OCI-LY1 (cell line): ENCODE results near the gene KIAA0586.
A peak's percentile ranks its signal among the peaks of the same experiment; 100 is the strongest.

ENCODE experiments used
- H2AFZ ChIP-seq: fragments of 200-600 bp; sonication (generic), shearing (Covaris generic); 2 replicates; pipeline ENCODE4 v1.6.0; 2014; ENCODE audit warnings: antibody characterized with exemption, mild to moderate bottlenecking, low read length
- H3F3A ChIP-seq: fragments of 200-600 bp; sonication (generic), shearing (Covaris generic); 2 replicates; pipeline ENCODE4 v1.6.0; 2014; ENCODE audit warnings: mild to moderate bottlenecking, antibody characterized with exemption, low read length, moderate library complexity; ENCODE audit not compliant: insufficient read depth
- H3K27ac ChIP-seq: fragments of 200-600 bp; sonication (generic); 2 replicates; pipeline ENCODE4 v1.5.1; 2014; ENCODE audit warnings: low read length, mixed run types, mild to moderate bottlenecking, low read depth; ENCODE audit not compliant: poor library complexity, severe bottlenecking
- H3K27me3 ChIP-seq: fragments of 200-600 bp; sonication (generic); 2 replicates; pipeline ENCODE4 v1.6.0; 2014; ENCODE audit warnings: antibody characterized with exemption, mild to moderate bottlenecking, low read length, moderate library complexity; ENCODE audit not compliant: insufficient read depth
- H3K36me3 ChIP-seq: fragments of 200-600 bp; sonication (generic); 2 replicates; pipeline ENCODE4 v1.6.1; 2014; ENCODE audit warnings: mild to moderate bottlenecking, antibody characterized with exemption, low read length, moderate library complexity, mixed read lengths; ENCODE audit not compliant: insufficient read depth
- H3K4me1 ChIP-seq: fragments of 200-600 bp; sonication (generic); 2 replicates; pipeline ENCODE4 v1.5.1; 2014; ENCODE audit warnings: mild to moderate bottlenecking, low read length, moderate library complexity; ENCODE audit not compliant: insufficient read depth, severe bottlenecking
- H3K4me2 ChIP-seq: fragments of 200-600 bp; sonication (generic), shearing (Covaris generic); 2 replicates; pipeline ENCODE4 v1.6.1; 2014; ENCODE audit warnings: low read length
- H3K4me3 ChIP-seq: fragments of 200-600 bp; sonication (generic); 2 replicates; pipeline ENCODE4 v1.5.1; 2014; ENCODE audit warnings: low read length, low read depth, mild to moderate bottlenecking, mixed read lengths; ENCODE audit not compliant: poor library complexity, severe bottlenecking
- H3K79me2 ChIP-seq: fragments of 200-600 bp; shearing (Covaris generic); 2 replicates; pipeline ENCODE4 v1.6.1; 2016; ENCODE audit warnings: mixed run types, low read length, mixed read lengths; ENCODE audit not compliant: insufficient read depth
- H3K9ac ChIP-seq: fragments of 200-600 bp; sonication (generic), shearing (Covaris generic); 2 replicates; pipeline ENCODE4 v1.6.1; 2014; ENCODE audit warnings: mild to moderate bottlenecking, low read length, mixed read lengths
- H3K9me2 ChIP-seq: fragments of 200-600 bp; sonication (generic), shearing (Covaris generic); 2 replicates; pipeline ENCODE4 v1.6.1; 2014; ENCODE audit warnings: low read depth, mild to moderate bottlenecking, low read length, mixed read lengths
- H3K9me3 ChIP-seq: fragments of 200-600 bp; shearing (Covaris generic); 2 replicates; pipeline ENCODE4 v1.6.1; 2014; ENCODE audit warnings: low read length, mixed read lengths
- H4K20me1 ChIP-seq: fragments of 200-600 bp; sonication (generic), shearing (Covaris generic); 2 replicates; pipeline ENCODE4 v1.6.0; 2016; ENCODE audit warnings: mild to moderate bottlenecking, low read length; ENCODE audit not compliant: insufficient read depth
- EZH2 ChIP-seq: fragments of 200-600 bp; sonication (generic), shearing (Covaris generic); IDR thresholded peaks from 2 replicates; pipeline ENCODE4 v1.8.0; 2017; ENCODE audit warnings: borderline replicate concordance, mixed run types, mild to moderate bottlenecking, antibody characterized with exemption, low read length, moderate library complexity, mixed read lengths
- TF ChIP-seq, protein P1 (sequence below): fragments of 200-600 bp; sonication (generic), shearing (Covaris generic); IDR thresholded peaks from 2 replicates; pipeline ENCODE4 v1.5.1; 2017; ENCODE audit warnings: mild to moderate bottlenecking, antibody characterized with exemption, low read length, moderate library complexity, mixed read lengths

KIAA0586 gene

DNA sequence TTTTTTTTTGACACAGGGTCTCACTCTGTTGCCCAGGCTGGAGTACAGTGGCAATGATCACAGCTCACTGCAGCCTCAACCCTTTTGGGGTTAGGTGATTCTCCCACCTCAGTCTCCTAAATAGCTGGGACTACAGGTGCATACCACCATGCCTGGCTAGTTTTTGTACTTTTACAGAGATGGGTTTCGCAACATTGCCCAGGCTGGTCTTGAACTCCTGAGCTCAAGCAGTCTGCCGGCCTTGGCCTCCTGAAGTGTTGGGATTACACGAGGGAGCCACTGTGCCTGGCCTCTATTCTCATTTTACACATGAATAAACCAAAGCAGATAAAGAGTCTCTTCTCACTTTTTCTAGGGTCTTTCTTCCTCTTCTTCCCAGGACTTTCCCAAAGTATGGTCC, 28.6 kb upstream of the KIAA0586 start:
- TF ChIP-seq, protein P1, sequence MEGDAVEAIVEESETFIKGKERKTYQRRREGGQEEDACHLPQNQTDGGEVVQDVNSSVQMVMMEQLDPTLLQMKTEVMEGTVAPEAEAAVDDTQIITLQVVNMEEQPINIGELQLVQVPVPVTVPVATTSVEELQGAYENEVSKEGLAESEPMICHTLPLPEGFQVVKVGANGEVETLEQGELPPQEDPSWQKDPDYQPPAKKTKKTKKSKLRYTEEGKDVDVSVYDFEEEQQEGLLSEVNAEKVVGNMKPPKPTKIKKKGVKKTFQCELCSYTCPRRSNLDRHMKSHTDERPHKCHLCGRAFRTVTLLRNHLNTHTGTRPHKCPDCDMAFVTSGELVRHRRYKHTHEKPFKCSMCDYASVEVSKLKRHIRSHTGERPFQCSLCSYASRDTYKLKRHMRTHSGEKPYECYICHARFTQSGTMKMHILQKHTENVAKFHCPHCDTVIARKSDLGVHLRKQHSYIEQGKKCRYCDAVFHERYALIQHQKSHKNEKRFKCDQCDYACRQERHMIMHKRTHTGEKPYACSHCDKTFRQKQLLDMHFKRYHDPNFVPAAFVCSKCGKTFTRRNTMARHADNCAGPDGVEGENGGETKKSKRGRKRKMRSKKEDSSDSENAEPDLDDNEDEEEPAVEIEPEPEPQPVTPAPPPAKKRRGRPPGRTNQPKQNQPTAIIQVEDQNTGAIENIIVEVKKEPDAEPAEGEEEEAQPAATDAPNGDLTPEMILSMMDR = no peak
- Histone ChIP-seq H3K27ac (no peak overlapping the region), H3K9me3 (no peaks in the 10 kb centered on the region)

DNA sequence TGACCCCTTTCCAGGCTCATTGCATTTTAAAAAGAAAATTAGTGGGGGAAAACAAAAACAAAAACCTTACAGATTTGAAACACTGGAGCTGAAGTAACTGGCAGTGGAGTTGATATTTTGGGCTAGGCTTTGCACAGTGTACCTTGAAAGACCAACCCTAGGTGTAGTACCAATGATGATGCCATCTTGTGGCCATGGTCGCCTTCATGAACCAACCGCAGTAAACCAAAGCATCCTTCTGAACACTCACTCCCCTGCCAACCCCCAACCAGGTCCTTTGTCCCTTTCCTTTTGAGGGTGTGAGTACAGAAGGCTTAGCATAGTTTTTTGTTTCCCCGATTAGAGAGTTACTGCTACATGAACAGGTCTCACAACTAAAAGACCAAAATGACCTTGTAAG, 25.9 kb upstream of the KIAA0586 start:
- H3K4me2 ChIP-seq = no peak overlapping the region

More for the DNA sequence above, 28.6 kb upstream of the KIAA0586 start:
- Histone ChIP-seq H3K4me1 (peaks cover 28% of the 10 kb centered on the region), H3K36me3 (no peaks in the 10 kb centered on the region), H2AFZ (no peak overlapping the region), H3K27me3 (no peaks in the 10 kb centered on the region), H3F3A (no peaks in the 10 kb centered on the region), H4K20me1 (no peaks in the 10 kb centered on the region), H3K9me2 (no peaks in the 10 kb centered on the region), H3K79me2 (no peaks in the 10 kb centered on the region), H3K9ac (no peak overlapping the region), H3K4me2 (no peak overlapping the region), H3K4me3 (no peak overlapping the region)

DNA sequence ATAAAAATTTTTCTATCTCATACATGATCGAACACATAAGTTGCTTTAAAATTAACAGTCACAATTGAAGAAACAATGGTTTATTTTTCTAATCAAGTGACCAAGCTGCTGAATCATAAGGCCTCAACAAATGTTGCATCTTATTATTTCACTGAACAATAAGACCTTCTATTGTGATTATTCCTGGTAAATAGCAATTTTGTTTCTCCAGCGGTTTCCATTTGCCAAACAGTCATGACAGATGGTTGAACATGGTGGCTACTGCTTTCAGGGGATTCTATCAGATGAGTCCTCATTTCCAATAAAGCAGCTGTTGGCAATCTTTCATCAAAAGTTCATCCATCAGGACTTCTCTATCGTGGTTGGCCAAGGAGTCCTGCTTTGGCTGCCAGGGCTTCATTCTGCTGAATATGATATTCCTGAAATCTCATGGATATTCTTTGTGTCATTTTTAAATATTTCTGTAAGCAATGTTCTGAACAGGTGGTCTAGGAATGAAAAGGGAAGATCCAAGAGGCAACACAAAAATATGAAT, 18.8 kb upstream of the KIAA0586 start:
- H3K4me3 ChIP-seq = no peak overlapping the region
- no peaks in the 10 kb centered on the region for H3K27me3 ChIP-seq
- H3K9ac ChIP-seq = no peak overlapping the region
- H3K4me2 ChIP-seq = no peak overlapping the region
- H2AFZ ChIP-seq = no peak overlapping the region
- no peaks in the 10 kb centered on the region for H3K9me3 ChIP-seq
- TF ChIP-seq EZH2 = no peak
- TF ChIP-seq, protein P1 = no peak
- no peaks in the 10 kb centered on the region for H4K20me1 ChIP-seq
- no peak overlapping the region for H3K27ac ChIP-seq
- H3K79me2 ChIP-seq = no peaks in the 10 kb centered on the region
- H3K36me3 ChIP-seq = peaks cover 64% of the 10 kb centered on the region
- H3K9me2 ChIP-seq = no peaks in the 10 kb centered on the region; the same call in 1 of the 2 replicates
- H3F3A ChIP-seq = no peaks in the 10 kb centered on the region
- no peaks in the 10 kb centered on the region for H3K4me1 ChIP-seq

More for the DNA sequence above, 25.9 kb upstream of the KIAA0586 start:
- TF ChIP-seq, protein P1 = peak; percentile 52; the same call in 1 of the 2 replicates
- TF ChIP-seq EZH2 = no peak
- no peak overlapping the region for H3K4me3 ChIP-seq
- H3K9me2 ChIP-seq = no peaks in the 10 kb centered on the region
- H3K9me3 ChIP-seq = no peaks in the 10 kb centered on the region
- no peaks in the 10 kb centered on the region for H4K20me1 ChIP-seq
- H2AFZ ChIP-seq = no peak overlapping the region
- no peak overlapping the region for H3K27ac ChIP-seq
- peaks cover 16% of the 10 kb centered on the region for H3K4me1 ChIP-seq
- H3F3A ChIP-seq = no peaks in the 10 kb centered on the region
- no peaks in the 10 kb centered on the region for H3K27me3 ChIP-seq
- H3K9ac ChIP-seq = no peak overlapping the region
- H3K79me2 ChIP-seq = no peaks in the 10 kb centered on the region
- peaks cover 4% of the 10 kb centered on the region; the same call in 1 of the 2 replicates for H3K36me3 ChIP-seq
